GM12872 (cell line): ENCODE measurements around the gene EIF3F.

ENCODE experiments used
- TF ChIP-seq, protein P1 (sequence below): IDR thresholded peaks from 3 replicates; pipeline ENCODE4 v1.5.1; 2011; ENCODE audit warnings: low read depth, mild to moderate bottlenecking, low read length, moderate library complexity; ENCODE audit not compliant: insufficient read depth

Gene EIF3F

DNA sequence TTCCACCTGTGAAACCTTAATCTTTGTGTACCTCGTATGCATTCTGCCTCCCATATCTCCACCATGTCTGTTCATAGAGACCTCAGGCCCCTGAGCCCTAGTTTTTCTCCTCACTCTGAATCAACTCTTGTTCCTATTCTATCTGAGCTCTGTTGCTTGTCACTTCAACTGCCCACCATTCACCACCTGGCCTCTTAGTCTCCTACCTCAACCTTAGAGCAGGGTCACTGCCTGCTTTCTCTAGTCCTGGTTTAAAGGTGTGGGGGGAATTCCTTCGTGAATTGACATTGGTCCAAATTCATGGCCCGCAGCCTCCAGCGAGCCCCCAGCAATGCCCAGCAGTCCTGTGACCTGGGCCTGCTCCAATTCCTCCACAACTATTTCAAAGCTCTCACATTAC is 54.4 kb downstream of the EIF3F start:
- TF ChIP-seq, protein P1, sequence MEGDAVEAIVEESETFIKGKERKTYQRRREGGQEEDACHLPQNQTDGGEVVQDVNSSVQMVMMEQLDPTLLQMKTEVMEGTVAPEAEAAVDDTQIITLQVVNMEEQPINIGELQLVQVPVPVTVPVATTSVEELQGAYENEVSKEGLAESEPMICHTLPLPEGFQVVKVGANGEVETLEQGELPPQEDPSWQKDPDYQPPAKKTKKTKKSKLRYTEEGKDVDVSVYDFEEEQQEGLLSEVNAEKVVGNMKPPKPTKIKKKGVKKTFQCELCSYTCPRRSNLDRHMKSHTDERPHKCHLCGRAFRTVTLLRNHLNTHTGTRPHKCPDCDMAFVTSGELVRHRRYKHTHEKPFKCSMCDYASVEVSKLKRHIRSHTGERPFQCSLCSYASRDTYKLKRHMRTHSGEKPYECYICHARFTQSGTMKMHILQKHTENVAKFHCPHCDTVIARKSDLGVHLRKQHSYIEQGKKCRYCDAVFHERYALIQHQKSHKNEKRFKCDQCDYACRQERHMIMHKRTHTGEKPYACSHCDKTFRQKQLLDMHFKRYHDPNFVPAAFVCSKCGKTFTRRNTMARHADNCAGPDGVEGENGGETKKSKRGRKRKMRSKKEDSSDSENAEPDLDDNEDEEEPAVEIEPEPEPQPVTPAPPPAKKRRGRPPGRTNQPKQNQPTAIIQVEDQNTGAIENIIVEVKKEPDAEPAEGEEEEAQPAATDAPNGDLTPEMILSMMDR: no peak

DNA sequence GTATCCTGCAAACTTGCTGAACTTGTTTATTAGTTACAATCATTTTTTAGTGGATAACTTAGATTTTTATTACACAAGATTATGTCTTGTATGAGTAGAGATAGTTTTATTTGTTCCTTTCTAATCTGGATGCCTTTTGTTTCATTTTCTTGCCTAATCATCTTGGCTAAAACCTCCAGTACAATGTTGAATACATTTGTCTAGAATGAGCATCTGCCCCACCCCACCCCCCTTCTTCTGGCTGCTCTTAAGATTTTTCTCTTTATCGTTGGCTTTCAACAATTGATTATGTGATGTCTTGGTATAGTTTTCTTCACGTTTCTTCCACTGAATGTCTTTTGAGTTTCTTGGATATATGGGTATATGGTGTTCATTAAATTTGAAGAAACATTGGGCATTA is 56.6 kb downstream of the EIF3F start:
- TF ChIP-seq, protein P1: no peak

DNA sequence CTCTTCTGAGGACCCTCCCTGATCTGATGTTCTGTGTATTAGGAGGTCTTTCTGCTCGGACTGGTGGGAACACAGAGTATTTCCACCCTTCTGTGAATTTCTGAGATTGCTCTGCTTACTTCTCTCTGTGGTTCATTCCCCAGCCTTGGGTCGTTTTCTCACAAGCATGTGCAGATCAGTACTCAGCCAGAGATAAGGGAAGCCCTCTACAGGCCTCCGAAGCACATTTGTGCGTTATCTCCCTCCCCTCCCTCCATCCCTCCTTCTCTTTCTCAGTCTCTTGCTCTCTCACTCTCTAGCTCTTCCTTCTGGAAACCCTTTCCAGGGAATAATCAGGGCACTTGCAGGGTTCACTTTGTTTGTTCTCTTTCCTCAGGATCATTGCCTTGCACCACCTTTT is 58.7 kb downstream of the EIF3F start:
- TF ChIP-seq, protein P1: no peak

DNA sequence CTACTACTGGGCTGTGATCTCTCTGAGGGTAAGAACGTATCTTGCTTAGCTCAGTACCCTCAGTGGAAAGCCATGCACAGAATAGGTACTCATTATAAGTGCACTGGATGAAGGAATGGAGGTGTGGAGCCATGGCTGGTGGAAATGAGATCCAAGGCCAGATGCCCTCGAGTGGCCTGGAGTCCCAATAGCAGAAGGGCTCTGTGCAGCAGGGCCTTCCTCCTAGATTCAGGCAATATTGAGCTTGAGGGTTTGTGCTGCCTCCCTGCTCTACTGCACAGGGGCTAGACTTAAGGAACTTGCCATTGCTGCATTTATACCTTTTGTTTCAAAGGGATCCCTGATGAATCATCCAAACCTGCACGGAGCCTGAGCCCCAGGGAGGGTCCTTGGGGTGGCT is 60.2 kb downstream of the EIF3F start:
- TF ChIP-seq, protein P1: no peak

DNA sequence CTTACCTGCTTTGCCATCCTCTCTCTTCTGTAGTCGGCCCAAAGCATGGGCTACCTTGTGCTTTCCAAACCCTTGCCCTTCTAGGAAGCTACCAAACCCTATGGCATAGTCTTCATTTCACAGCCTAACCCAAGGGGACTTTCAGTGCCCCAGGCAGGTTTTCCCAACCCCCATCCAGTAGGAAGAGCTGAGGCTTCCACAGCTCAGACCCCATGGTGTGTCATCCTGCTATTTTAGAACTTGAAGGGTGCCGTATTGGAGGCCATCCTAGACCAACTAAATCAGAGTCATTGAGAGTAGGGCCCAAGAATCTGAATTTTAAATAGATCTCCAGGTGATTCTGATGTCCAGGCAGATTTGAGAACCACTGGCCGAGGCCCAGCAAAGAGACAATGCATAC is 61.9 kb downstream of the EIF3F start:
- TF ChIP-seq, protein P1: no peak
